M059J (cell line): ENCODE measurements around the gene CCNI. TPM values are rescaled to one million over a fixed set of nuclear protein-coding genes. Genes with fewer than 3 reads are reported as not detected.
"Not testable (repeated sequence)": the region's sequence is repeated elsewhere in the genome, so short reads cannot be mapped to it uniquely, and the experiment has no call there.

ENCODE experiments used
- DNase-seq: peaks from one replicate; pipeline ENCODE4 v3.0.0-alpha.2; 2012; ENCODE audit warnings: low read depth
- total RNA-seq: library from RNA; depleted of rRNA; stranded (reverse); fragments of >200 nt; shearing (Covaris generic); gene quantifications from 2 replicates; pipeline ENCODE4 v1.2.3, GENCODE V29; 2014

The CCNI gene
- total RNA-seq, 1 experiment from 2014 or later: 112 TPM

- DNase-seq: no peak
Measured at GRCh38 chr4:77040854-77041725, 34.7 kb downstream of the CCNI start.

- DNase-seq: peak; percentile 46
Measured at GRCh38 chr4:77040270-77040669, 35.5 kb downstream of the CCNI start.

GRCh38 chr4:77039796-77040195 lies 36.0 kb downstream of the CCNI start:
- DNase-seq: no peak

GRCh38 chr4:77037736-77038135 lies 38.1 kb downstream of the CCNI start:
- DNase-seq: no peak

- DNase-seq: not testable (repeated sequence)
Measured at GRCh38 chr4:77037168-77037567, 38.6 kb downstream of the CCNI start.

GRCh38 chr4:77036206-77036605 lies 39.6 kb downstream of the CCNI start:
- peak; percentile 16 for DNase-seq

- DNase-seq: no peak
Measured at GRCh38 chr4:77035153-77035552, 40.6 kb downstream of the CCNI start.

- no peak for DNase-seq
Measured at GRCh38 chr4:77031544-77031943, 44.2 kb downstream of the CCNI start.

GRCh38 chr4:77029757-77030156 lies 46.0 kb downstream of the CCNI start:
- DNase-seq: not testable (repeated sequence)

GRCh38 chr4:77028246-77028645 lies 47.5 kb downstream of the CCNI start:
- DNase-seq: no peak

GRCh38 chr4:77026322-77026704 lies 49.5 kb downstream of the CCNI start:
- DNase-seq: no peak

GRCh38 chr4:77025643-77026321 lies 50.0 kb downstream of the CCNI start:
- DNase-seq: no peak

GRCh38 chr4:77023920-77024319 lies 51.9 kb downstream of the CCNI start:
- no peak for DNase-seq

GRCh38 chr4:77022560-77023179 lies 53.1 kb downstream of the CCNI start:
- peak; percentile 48 for DNase-seq

- DNase-seq: no peak
Measured at GRCh38 chr4:77021614-77022089, 54.1 kb downstream of the CCNI start.

- no peak for DNase-seq
Measured at GRCh38 chr4:77020017-77020416, 55.8 kb downstream of the CCNI start.

GRCh38 chr4:77015390-77015789 lies 60.4 kb downstream of the CCNI start:
- DNase-seq: no peak

GRCh38 chr4:77014256-77014655 lies 61.5 kb downstream of the CCNI start:
- DNase-seq: no peak

GRCh38 chr4:77012726-77013125 lies 63.1 kb downstream of the CCNI start:
- DNase-seq: no peak

GRCh38 chr4:77010841-77011354 lies 64.9 kb downstream of the CCNI start:
- DNase-seq: peak; percentile 81

- DNase-seq: no peak
Measured at GRCh38 chr4:77009511-77010115, 66.2 kb downstream of the CCNI start.
